ENCODE results near the gene INF2. TPM values are rescaled to one million over a fixed set of nuclear protein-coding genes. Genes with fewer than 3 reads are reported as not detected.

INF2 gene
- total and polyA plus RNA-seq, 2 donors (not counting 3 experiments of a cell fraction or from before 2014, with no cell fraction given) = 55.3 to 124 TPM

- H3K4me3 ChIP-seq (replicated peaks in 1 of 3; ENCODE audit: insufficient read depth in 1 of 3, low read depth in 1 of 3, low read length in 3 of 3) = no peak overlapping the region
- BruUV-seq (replicated peaks) = no TSS peak
- peak; percentile 73 to 96 for TF ChIP-seq CTCF (IDR thresholded peaks at IDR 0.05; ENCODE audit: extremely low read depth in 1 of 2, insufficient read depth in 1 of 2, low read depth in 1 of 2, low read length in 2 of 2)
- no peak for TF ChIP-seq EZH2 (IDR thresholded peaks at IDR 0.05; ENCODE audit: borderline replicate concordance, low read depth, low read length, severe bottlenecking)
- TF ChIP-seq GATA2 (IDR thresholded peaks at IDR 0.05; ENCODE audit: insufficient read depth, insufficient read length, low read depth, low read length) = no peak
- TF ChIP-seq MYC (IDR thresholded peaks at IDR 0.05; ENCODE audit: low read depth, low read length) = no peak
- H3K27ac ChIP-seq (ENCODE audit: insufficient read depth, low read depth, low read length) = no peak overlapping the region
- peaks cover 3 to 26% of the 10 kb centered on the region in 2 experiments for H3K36me3 ChIP-seq (ENCODE audit: control insufficient read depth in 2 of 2, extremely low read depth in 1 of 2, insufficient read depth in 2 of 2, low read length in 2 of 2)
- no peaks in the 10 kb centered on the region for H3K9me3 ChIP-seq (replicated peaks; ENCODE audit: control insufficient read depth, insufficient read depth, low read length)
- no peaks in the 10 kb centered on the region for H3K27me3 ChIP-seq (ENCODE audit: control insufficient read depth in 2 of 2, insufficient read depth in 2 of 2, low read length in 2 of 2)
- no peaks in the 10 kb centered on the region for H3K79me2 ChIP-seq (ENCODE audit: control insufficient read depth, insufficient read depth, low read length)
- POLR2A ChIA-PET = interaction anchor here (1.4 kb wide), 1 partner anchor 16 kb away, joined by 3 read pairs; the partner anchor contains the start of gene SIVA1
- DNase-seq (ENCODE audit: low read depth, low spot score) (peak; percentile 75), FAIRE-seq (peak; percentile 86)
- H3K4me1 ChIP-seq (ENCODE audit: control insufficient read depth, extremely low read depth, insufficient read depth, low read length) = peaks cover 8% of the 10 kb centered on the region
- CTCF ChIA-PET = interaction anchor here (0.6 to 3.8 kb wide), 35 partner anchors 9 to 318 kb away, joined by 3 to 117 read pairs (median 4); partner anchors contain the start of genes SIVA1 and ZBTB42
- H4K20me1 ChIP-seq (replicated peaks; ENCODE audit: control insufficient read depth, extremely low read depth, insufficient read depth, low read length) = no peaks in the 10 kb centered on the region
- dilution Hi-C loops (cut with MboI; ENCODE audit: extremely low pct_ligation_motif_present, low sequenced_read_pairs) (no loop called here), intact Hi-C loops (cut with micrococcal nuclease) (loop anchor here (1.0 to 10.0 kb wide), 5 partner anchors 26 to 206 kb away; partner anchors contain the start of genes AHNAK2, AKT1 and CEP170B)
- no peak overlapping the region for H3K4me2 ChIP-seq (ENCODE audit: insufficient read depth, low read length)
- no peaks in the 10 kb centered on the region for H3K9me1 ChIP-seq (replicated peaks; ENCODE audit: control insufficient read depth, extremely low read depth, insufficient read depth, low read length)
- H3K9ac ChIP-seq (replicated peaks; ENCODE audit: extremely low read depth, insufficient read depth, low read length) = no peak overlapping the region
- H2AFZ ChIP-seq (ENCODE audit: low read depth, low read length) = no peak overlapping the region
These were observed 79.3 kb downstream of the INF2 start for GRCh38 chr14:104768437-104769323.

All from endothelial cell of umbilical vein (primary cell).